Activated naive CD4-positive, alpha-beta T cell treated with Interleukin-2 at 50 U/mL for 16 hours (primary cell): Measurements from ENCODE around the gene SLC16A9.

ENCODE experiments used
- DNase-seq: peaks from one replicate; pipeline ENCODE4 v3.0.0-alpha.2; 2020

Gene SLC16A9

DNA sequence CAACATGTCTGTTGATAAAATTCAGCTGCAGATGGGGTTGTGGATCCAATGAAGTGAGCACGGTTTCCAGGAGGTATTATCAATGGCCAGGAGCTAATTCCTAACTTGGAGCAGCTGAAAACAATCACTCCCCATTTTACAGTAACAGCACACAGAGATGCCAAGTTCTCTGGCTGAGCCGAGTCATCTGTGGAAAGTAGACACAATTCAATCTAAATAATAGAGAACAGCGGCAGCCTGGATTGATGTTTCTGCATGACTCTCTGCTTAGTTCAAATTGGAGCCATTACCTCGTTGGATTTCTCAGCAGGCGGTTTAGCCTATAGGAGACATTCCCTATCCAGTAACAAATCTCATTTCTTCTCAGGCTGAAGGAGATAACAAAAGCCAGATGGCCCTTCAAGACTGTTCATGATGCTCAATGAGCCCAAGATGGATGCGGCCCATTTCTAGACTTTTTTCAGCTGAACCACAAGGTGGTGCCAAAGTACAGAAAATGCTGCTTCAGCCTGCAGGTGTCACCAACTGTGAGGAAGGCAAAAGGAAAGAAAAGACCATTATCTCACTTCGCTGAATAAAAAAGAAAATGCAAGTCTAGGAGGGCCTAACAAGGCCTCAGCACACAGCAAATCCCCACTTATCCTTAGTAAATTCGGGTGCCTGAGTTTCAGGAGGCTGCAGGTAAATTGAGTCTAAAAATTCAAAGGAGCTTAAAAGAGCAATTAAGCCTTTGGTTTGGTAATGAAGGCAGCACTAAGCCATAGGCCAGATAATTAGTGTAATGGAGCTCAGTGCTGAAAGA, 83.7 kb downstream of the SLC16A9 start:
- peak; percentile 27 for DNase-seq

GRCh38 chr10:59624951-59625350, 84.7 kb downstream of the SLC16A9 start:
- DNase-seq: no peak

- DNase-seq: no peak
Measured at GRCh38 chr10:59624136-59624535, 85.5 kb downstream of the SLC16A9 start.

- no peak for DNase-seq
Measured at GRCh38 chr10:59623133-59624121, 86.2 kb downstream of the SLC16A9 start.

DNA sequence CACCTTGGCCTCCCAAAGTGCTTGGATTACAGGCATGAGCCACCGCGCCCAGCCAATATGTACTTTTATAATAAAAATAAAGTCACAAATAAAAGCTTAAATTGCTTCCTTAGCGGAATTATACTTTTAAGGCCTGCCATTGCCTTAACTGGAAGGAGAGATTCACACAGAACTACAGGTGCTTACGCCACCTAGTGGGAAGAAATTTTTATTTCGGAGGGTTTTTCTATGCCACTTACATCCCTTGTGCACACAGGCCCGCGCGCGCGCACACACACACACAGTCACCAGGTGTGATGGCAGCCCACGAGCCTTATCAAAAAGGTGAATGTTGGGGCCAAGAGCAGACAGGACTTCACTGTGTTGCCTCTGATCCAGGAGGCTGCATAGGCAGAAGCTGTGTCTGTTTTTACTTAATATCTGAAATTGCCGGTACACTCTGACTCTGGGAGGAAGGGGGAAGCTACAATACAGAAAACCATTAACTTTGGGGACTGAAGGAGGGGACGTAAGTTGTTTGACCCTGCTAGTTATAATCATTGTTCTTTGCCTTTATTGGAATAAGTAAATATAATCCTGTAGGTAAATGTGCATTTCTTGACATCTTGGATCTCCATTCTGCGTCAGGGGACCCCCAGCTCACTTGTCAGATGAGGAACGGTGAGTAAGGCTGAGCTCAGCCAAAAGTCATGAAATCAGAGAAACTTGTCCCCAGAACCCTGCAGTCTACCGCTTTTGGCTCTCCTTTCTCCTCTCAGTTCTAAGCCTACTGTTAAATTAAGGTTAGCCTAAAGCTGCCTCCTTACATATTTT, 87.1 kb downstream of the SLC16A9 start:
- DNase-seq: peak; percentile 5

GRCh38 chr10:59621771-59622170, 87.9 kb downstream of the SLC16A9 start:
- no peak for DNase-seq

DNA sequence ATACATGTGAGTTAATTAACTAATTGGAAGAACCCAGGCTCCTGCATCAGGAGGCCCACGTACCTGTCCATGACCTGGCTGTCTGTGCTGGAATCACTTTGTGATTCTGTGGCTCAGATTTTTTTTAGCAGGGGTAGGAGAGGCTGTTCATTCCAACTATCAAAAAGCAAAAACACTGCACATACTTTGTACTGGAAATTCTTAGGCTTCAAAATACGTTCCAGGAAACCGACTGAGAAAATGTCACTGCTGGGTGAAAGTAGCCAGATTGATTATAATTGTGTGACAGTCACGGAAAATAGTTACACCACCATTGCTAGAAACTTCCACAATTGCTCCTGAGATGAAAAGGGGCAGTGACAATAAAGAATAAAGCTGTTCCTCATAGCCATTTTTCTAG, 91.0 kb downstream of the SLC16A9 start:
- no peak for DNase-seq

GRCh38 chr10:59617996-59618395, 91.7 kb downstream of the SLC16A9 start:
- no peak for DNase-seq

DNA sequence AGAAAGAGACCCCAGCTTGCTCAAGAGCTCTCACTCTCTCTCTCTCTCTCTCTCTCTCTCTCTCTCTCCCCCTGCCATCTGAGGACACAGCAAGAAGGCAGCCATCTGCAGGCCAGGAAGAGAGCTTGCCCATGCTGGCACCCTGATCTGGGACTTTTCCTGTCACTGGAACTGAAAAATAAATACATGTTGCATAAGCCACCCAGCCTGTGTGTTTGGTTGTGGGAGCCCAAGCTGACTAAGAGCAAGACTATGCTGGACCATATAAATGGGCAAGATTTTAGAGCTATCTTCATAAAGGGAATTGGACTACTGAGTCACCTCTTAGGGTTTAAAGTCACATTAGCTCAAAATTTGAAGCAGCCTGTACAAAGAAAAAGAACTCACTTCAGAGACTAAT, 98.6 kb downstream of the SLC16A9 start:
- DNase-seq: no peak

DNA sequence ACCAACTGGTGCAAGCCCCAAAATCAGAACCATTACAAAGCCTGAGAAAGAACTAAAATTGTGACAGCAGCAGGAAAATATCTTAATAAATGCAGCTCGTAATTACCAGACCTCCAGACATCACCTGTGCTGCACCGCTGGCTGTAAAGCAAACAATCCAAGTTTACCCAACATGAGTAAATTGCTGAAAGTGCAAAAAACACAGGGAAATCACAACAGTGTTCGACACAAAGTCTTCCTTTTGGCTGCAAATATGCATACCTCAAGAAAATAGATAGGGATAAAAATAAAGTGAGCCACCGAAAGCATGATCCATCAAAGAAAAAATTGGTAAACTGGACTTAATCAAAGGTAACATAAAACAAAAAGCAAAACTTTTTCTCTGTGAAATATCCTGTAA, 101.7 kb downstream of the SLC16A9 start:
- no peak for DNase-seq

DNA sequence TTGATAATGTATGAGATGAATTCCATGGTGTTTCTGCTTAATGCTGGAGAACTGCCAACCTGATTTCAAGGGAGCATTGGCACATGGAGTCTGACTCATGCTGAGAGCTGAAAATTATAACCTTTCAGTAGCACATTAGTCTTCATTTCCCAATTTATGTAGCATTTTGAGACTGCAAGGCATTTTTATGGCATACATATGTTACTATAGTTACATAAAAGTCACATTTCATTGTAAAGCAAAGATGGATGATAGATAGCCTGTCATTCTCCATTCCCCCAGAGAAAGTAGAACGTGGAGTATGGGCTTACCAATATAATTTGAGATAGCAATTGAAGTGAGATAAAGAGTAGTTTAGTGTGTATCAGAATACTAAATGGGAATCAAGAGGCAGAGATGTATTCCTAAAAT, 103.1 kb downstream of the SLC16A9 start:
- DNase-seq: no peak

GRCh38 chr10:59601985-59602384, 107.7 kb downstream of the SLC16A9 start:
- no peak for DNase-seq
